ENCODE results near the gene PLA2G4E.
A peak's percentile ranks its signal among the peaks of the same experiment; 100 is the strongest.

Gene PLA2G4E

GRCh38 chr15:42018306-42019224, 2.3 kb downstream of the PLA2G4E start:
- DNase-seq, result no peak

GRCh38 chr15:42016971-42017370, 3.9 kb downstream of the PLA2G4E start:
- DNase-seq, result no peak

- DNase-seq, result no peak
These were observed 6.4 kb downstream of the PLA2G4E start for GRCh38 chr15:42014406-42014805.

- DNase-seq, result no peak
These were observed 7.8 kb downstream of the PLA2G4E start for GRCh38 chr15:42012928-42013482.

- no peak for DNase-seq
These were observed 8.6 kb downstream of the PLA2G4E start for GRCh38 chr15:42012241-42012640.

- peak; percentile 18 for DNase-seq
These were observed 9.8 kb downstream of the PLA2G4E start for GRCh38 chr15:42011074-42011473.

GRCh38 chr15:42010434-42010833, 10.4 kb downstream of the PLA2G4E start:
- no peak for DNase-seq

- no peak for DNase-seq
These were observed 11.4 kb downstream of the PLA2G4E start for GRCh38 chr15:42009474-42009873.

- no peak for DNase-seq
These were observed 11.8 kb downstream of the PLA2G4E start for GRCh38 chr15:42009022-42009421.

GRCh38 chr15:42007386-42007785, 13.5 kb downstream of the PLA2G4E start:
- DNase-seq, result no peak

GRCh38 chr15:42002333-42002732, 18.5 kb downstream of the PLA2G4E start:
- no peak for DNase-seq

GRCh38 chr15:42001236-42001635, 19.6 kb downstream of the PLA2G4E start:
- DNase-seq, result no peak

GRCh38 chr15:41999290-42000285, 21.3 kb downstream of the PLA2G4E start:
- DNase-seq, result no peak

- no peak for DNase-seq
These were observed 23.0 kb downstream of the PLA2G4E start for GRCh38 chr15:41997845-41998244.

GRCh38 chr15:41996921-41997592, 23.8 kb downstream of the PLA2G4E start:
- no peak for DNase-seq

- no peak for DNase-seq
These were observed 24.5 kb downstream of the PLA2G4E start for GRCh38 chr15:41996376-41996775.

- no peak for DNase-seq
These were observed 25.4 kb downstream of the PLA2G4E start for GRCh38 chr15:41995476-41995855.

GRCh38 chr15:41994772-41995475, 25.9 kb downstream of the PLA2G4E start:
- DNase-seq, result no peak

- no peak for DNase-seq
These were observed 26.6 kb downstream of the PLA2G4E start for GRCh38 chr15:41994171-41994650.

GRCh38 chr15:41993472-41994170, 27.2 kb downstream of the PLA2G4E start:
- no peak for DNase-seq

GRCh38 chr15:41992803-41993190, 28.0 kb downstream of the PLA2G4E start:
- no peak for DNase-seq

All from COR-L47 (cell line).